ENCODE results near the gene CDC6. TPM values are rescaled to one million over a fixed set of nuclear protein-coding genes. Genes with fewer than 3 reads are reported as not detected.

Gene CDC6
- total RNA-seq, 4 donors from 2014 or later = 0.88 to 11.3 TPM; not detected in 2

DNA sequence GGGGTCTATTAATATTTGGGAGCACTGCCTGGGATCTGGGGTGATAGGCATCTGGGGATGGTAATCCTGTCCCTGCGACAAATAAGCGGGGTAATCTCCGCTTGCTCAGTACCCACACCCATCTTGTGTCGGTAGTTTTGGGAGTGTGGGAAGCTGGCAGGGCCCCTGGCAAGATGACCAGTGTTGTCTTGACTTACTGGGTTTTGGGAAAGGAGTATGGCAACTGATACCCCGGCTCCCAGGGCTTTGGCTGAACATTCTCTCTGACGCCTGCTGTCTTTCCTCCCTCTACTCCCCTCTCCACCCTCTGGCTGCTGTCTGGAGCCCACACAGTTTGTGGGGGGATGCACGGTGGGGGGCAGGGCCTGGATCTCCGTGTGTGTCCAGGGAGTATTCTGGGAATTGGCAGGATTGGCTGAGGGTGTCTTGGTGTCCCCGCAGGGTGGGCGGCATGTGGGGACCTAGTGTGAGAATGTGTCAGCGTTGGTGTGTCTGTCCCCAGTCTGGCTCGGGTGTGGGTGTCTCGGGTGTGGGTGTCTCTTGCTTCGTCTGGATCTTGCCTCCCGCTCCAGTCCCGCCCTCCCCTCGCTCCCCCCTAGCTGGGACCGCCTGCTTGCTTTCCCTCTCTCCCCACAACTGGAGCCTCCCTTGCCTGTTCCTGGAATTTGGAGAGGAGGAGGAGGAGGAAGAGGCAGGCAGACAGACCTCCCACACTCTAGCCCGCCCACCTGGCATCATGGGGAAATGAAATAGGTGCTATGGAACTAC lies 33.3 kb downstream of the CDC6 start:
- Histone ChIP-seq H3K4me1 (peaks cover 19 to 56% of the 10 kb centered on the region in 2 donors), H3K27ac (peak overlapping the region; percentile 83 to 95), H3K9me3 (no peaks in the 10 kb centered on the region), H3K27me3 (no peaks in the 10 kb centered on the region), H3K4me3 (peak overlapping the region; percentile 8 to 28), H3K36me3 (no peaks in the 10 kb centered on the region)
- TF ChIP-seq, protein P1, sequence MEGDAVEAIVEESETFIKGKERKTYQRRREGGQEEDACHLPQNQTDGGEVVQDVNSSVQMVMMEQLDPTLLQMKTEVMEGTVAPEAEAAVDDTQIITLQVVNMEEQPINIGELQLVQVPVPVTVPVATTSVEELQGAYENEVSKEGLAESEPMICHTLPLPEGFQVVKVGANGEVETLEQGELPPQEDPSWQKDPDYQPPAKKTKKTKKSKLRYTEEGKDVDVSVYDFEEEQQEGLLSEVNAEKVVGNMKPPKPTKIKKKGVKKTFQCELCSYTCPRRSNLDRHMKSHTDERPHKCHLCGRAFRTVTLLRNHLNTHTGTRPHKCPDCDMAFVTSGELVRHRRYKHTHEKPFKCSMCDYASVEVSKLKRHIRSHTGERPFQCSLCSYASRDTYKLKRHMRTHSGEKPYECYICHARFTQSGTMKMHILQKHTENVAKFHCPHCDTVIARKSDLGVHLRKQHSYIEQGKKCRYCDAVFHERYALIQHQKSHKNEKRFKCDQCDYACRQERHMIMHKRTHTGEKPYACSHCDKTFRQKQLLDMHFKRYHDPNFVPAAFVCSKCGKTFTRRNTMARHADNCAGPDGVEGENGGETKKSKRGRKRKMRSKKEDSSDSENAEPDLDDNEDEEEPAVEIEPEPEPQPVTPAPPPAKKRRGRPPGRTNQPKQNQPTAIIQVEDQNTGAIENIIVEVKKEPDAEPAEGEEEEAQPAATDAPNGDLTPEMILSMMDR (IDR thresholded peaks at IDR 0.05) = no peak
- TF ChIP-seq POLR2A (IDR thresholded peaks at IDR 0.05) = peak; percentile 32 to 41
- peak; percentile 87 to 88 for DNase-seq
- intact Hi-C loops (cut with DNase I; ENCODE audit: low total_unique reads) = no loop called here

DNA sequence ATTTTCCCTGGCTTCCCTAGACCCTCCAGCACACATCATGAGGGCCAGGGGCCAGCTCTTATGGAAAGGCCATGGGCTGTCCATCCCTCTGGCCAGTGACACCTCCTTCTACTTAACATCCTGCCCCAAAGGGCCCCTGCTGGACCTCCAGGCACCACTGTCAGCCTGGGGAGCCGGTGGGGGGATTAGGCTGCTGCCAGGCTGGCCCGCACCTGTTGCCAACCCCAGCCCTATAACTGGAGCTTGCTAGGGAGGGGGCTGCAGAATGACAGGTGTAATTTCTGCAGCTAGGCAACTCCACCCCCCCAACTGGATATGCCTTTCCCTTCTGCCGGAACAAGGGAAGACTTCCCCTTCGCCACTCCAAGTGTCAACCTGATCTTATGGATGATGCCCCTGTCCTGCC lies 33.8 kb downstream of the CDC6 start:
- Histone ChIP-seq H3K4me3 (peak overlapping the region; percentile 8 to 28), H3K9me3 (no peaks in the 10 kb centered on the region), H3K36me3 (no peaks in the 10 kb centered on the region), H3K27ac (peak overlapping the region; percentile 83 to 95), H3K27me3 (no peaks in the 10 kb centered on the region), H3K4me1 (peaks cover 14 to 58% of the 10 kb centered on the region in 2 donors)
- TF ChIP-seq, protein P1 (IDR thresholded peaks at IDR 0.05) = no peak
- no peak for TF ChIP-seq POLR2A (IDR thresholded peaks at IDR 0.05)
- intact Hi-C loops (cut with DNase I; ENCODE audit: low total_unique reads) = no loop called here
- peak in 1 of 2 donors; percentile 44 for DNase-seq

DNA sequence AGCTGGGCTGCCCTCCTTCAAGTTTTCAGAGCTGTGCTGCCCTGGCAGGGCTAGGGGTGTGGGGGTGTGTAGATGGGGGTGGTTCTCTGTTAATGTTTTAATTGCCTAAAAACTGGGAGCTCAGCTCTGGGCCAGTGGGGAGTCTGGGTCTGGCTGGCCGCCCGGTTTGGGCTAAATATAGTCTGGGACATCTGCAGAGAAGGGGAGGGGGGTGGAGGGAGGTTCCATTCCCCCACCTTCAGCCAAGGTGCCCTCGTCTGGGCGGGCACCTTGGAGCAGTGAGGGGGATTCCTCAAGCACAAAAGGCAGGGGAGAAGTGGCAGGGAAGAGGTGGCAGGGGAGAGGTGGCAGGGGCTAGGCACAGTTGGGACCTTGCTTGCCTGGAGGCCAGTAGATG lies 34.3 kb downstream of the CDC6 start:
- Histone ChIP-seq H3K9me3 (no peaks in the 10 kb centered on the region), H3K36me3 (no peaks in the 10 kb centered on the region), H3K27ac (peak overlapping the region; percentile 83 to 95), H3K4me1 (peaks cover 14 to 59% of the 10 kb centered on the region in 2 donors), H3K27me3 (no peaks in the 10 kb centered on the region), H3K4me3 (peak overlapping the region; percentile 8 to 28)
- intact Hi-C loops (cut with DNase I; ENCODE audit: low total_unique reads) = no loop called here
- DNase-seq = peak in 1 of 2 donors; percentile 71
- TF ChIP-seq, protein P1 (IDR thresholded peaks at IDR 0.05) = no peak
- no peak for TF ChIP-seq POLR2A (IDR thresholded peaks at IDR 0.05)

DNA sequence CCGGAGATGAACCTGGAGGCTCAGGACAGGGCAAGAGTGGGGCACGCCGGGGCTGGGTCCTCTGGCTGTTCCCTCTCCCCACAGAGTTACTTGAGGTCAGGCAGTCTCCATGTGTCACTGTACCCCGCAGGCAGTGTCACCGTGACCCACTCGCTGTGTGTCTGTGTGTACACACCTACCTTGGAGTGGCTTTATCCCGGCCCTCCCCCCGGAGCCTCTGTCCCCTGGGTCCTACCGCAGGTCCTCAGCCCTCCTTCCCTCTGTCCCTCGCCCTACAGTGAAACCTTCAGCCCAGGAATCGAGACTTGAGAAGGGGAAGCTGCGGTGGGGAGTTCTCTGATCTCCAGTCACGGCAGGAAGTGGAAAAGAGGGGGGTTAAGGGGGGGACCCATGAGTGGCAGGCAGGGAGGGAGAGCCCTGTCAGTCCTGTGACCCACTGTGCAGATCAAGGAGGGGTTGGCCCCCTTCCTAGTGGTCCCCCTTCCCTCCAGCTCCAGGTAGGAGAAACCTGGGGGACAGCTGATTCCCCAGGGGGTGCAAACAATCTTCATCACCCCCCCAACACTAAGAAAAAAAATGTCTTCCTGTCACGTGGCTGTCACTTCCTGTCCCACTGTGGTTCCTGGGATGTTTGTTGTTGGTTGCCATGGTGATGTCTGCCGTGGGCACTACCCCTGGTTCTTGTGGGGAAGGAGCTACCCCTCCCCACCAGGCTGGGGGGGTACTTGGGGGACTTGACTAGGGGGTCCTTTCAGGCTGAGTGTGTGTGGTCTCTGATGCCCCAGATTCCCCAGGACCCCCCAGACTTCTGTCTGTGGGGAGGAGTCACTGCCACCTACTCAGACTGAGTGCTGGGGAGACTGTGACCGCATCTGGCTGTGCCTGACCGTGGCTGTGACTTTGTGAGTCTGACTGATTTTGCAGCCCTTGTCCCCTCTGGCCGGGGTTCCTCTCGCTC lies 35.0 kb downstream of the CDC6 start:
- H3K27ac ChIP-seq = peak overlapping the region; percentile 83 to 95
- H3K27me3 ChIP-seq = no peaks in the 10 kb centered on the region
- no peak for TF ChIP-seq POLR2A (IDR thresholded peaks at IDR 0.05)
- TF ChIP-seq, protein P1 (IDR thresholded peaks at IDR 0.05) = no peak
- H3K4me3 ChIP-seq = peak overlapping the region; percentile 8 to 28
- intact Hi-C loops (cut with DNase I; ENCODE audit: low total_unique reads) = no loop called here
- DNase-seq = peak; percentile 73 to 77
- no peaks in the 10 kb centered on the region for H3K9me3 ChIP-seq
- peaks cover 14 to 63% of the 10 kb centered on the region in 2 donors for H3K4me1 ChIP-seq
- no peaks in the 10 kb centered on the region for H3K36me3 ChIP-seq
